Daoy (cell line): ENCODE measurements around the gene IGLL1. TPM values are rescaled to one million over a fixed set of nuclear protein-coding genes. Genes with fewer than 3 reads are reported as not detected.

ENCODE experiments used
- DNase-seq: peaks from one replicate; pipeline ENCODE4 v3.0.0-alpha.2; 2015; ENCODE audit warnings: low read depth
- total RNA-seq: library from RNA; depleted of rRNA; stranded (reverse); fragments of >200 nt; shearing (Covaris generic); gene quantifications from 2 replicates; pipeline ENCODE4 v1.2.3, GENCODE V29; 2014; rRNA removed

IGLL1 gene
- total RNA-seq, 1 experiment from 2014 or later: not detected

- DNase-seq: no peak
Measured at GRCh38 chr22:23527971-23528740, 51.9 kb downstream of the IGLL1 start.

GRCh38 chr22:23526596-23527316, 53.3 kb downstream of the IGLL1 start:
- DNase-seq: no peak

- DNase-seq: no peak
Measured at GRCh38 chr22:23525510-23525909, 54.6 kb downstream of the IGLL1 start.

GRCh38 chr22:23524226-23524625, 55.9 kb downstream of the IGLL1 start:
- DNase-seq: no peak

GRCh38 chr22:23523713-23524112, 56.4 kb downstream of the IGLL1 start:
- DNase-seq: no peak

Other genes starting within 250 kb of the IGLL1 start
- gene DRICH1, start 52.0 kb upstream of the IGLL1 start, total RNA-seq: not detected in 2 replicates
- not detected in 2 replicates for gene RGL4, start 110.7 kb upstream of the IGLL1 start, total RNA-seq
- 2.1 and 3.1 TPM in 2 replicates for gene ZNF70, start 170.8 kb upstream of the IGLL1 start, total RNA-seq
- gene VPREB3, start 174.1 kb upstream of the IGLL1 start, total RNA-seq: not detected in 2 replicates
- gene C22orf15, start 182.7 kb upstream of the IGLL1 start, total RNA-seq: not detected in 2 replicates
- 3.5 and 31.6 TPM in 2 replicates for gene CHCHD10, start 187.7 kb upstream of the IGLL1 start, total RNA-seq
- gene MMP11, start 192.6 kb upstream of the IGLL1 start, total RNA-seq: 0.34 and 4.2 TPM in 2 replicates
- gene SMARCB1, start 206.7 kb upstream of the IGLL1 start, total RNA-seq: 125 and 144 TPM in 2 replicates